ENCODE data around the gene SUSD2. TPM values are rescaled to one million over a fixed set of nuclear protein-coding genes. Genes with fewer than 3 reads are reported as not detected.

Gene SUSD2
- total and polyA plus RNA-seq, 2 experiments from 2014 or later: 9.7 to 10.8 TPM

DNA sequence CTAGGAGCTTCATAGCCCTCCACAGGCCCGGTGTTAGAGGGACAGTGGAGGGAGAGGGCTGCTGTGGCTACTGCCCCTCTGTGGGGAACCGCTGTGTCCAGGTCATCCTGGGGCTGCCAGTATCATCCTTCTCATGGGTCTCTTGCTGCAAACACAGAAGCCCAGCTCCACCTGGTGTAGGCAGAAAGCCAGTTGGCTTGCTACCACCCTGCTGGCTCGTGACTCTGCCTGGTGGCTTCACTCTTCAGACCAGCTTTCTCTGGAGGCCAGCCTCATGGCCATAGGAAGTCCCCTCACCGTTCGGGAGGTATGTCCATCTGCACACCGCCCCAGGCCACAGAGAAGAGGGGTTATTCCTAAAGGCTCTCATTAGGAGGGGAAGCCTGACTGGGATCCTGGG is 19.4 kb upstream of the SUSD2 start:
- Histone ChIP-seq H3K79me2 (peaks cover 5% of the 10 kb centered on the region), H3K36me3 (replicated peaks; ENCODE audit: insufficient read depth, low read depth) (no peaks in the 10 kb centered on the region), H3K4me3 (no peak overlapping the region), H3K4me2 (no peak overlapping the region), H2AFZ (no peak overlapping the region), H4K20me1 (ENCODE audit: insufficient read depth, poor library complexity, severe bottlenecking) (no peaks in the 10 kb centered on the region), H3K9me3 (ENCODE audit: low read depth) (no peaks in the 10 kb centered on the region), H3K27ac (no peak overlapping the region), H3K4me1 (ENCODE audit: insufficient read depth) (peaks cover 8% of the 10 kb centered on the region), H3K27me3 (no peaks in the 10 kb centered on the region), H3K9me2 (replicated peaks; ENCODE audit: insufficient read depth) (no peaks in the 10 kb centered on the region)
- WGBS (ENCODE audit: low lambda C conversion rate, missing lambda C conversion rate): over 99% methylated on average over 6 of the region's 6 CpGs
- DNase-seq (ENCODE audit: low spot score): no peak
- TF ChIP-seq, protein P1, sequence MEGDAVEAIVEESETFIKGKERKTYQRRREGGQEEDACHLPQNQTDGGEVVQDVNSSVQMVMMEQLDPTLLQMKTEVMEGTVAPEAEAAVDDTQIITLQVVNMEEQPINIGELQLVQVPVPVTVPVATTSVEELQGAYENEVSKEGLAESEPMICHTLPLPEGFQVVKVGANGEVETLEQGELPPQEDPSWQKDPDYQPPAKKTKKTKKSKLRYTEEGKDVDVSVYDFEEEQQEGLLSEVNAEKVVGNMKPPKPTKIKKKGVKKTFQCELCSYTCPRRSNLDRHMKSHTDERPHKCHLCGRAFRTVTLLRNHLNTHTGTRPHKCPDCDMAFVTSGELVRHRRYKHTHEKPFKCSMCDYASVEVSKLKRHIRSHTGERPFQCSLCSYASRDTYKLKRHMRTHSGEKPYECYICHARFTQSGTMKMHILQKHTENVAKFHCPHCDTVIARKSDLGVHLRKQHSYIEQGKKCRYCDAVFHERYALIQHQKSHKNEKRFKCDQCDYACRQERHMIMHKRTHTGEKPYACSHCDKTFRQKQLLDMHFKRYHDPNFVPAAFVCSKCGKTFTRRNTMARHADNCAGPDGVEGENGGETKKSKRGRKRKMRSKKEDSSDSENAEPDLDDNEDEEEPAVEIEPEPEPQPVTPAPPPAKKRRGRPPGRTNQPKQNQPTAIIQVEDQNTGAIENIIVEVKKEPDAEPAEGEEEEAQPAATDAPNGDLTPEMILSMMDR (IDR thresholded peaks at IDR 0.05; ENCODE audit: poor library complexity): no peak
- TF ChIP-seq EZH2phosphoT487 (IDR thresholded peaks at IDR 0.05; ENCODE audit: low read depth, severe bottlenecking, unreplicated experiment): no peak
- no peak for TF ChIP-seq EZH2 (IDR thresholded peaks at IDR 0.05; ENCODE audit: borderline replicate concordance)

DNA sequence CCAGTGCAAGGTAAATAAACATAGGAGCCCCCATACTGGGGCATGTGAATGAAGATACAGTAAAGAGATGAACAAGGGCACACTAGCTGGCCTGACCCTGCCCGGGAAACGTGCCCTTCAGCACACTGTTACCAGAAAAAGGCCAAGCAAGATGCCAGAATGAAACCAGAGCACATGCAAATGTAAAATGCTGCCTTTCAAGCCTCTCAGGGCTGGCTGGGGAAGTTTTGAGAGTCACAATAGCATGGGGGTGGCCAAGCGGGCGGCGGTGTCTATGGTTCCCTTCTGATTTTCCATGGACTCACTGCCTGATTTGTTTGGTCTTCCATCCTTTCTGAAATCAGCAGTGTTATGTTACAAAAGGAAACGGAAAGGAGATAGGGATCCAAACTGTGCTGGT is 18.9 kb upstream of the SUSD2 start:
- Histone ChIP-seq H3K4me1 (ENCODE audit: insufficient read depth) (peaks cover 3% of the 10 kb centered on the region), H4K20me1 (ENCODE audit: insufficient read depth, poor library complexity, severe bottlenecking) (no peaks in the 10 kb centered on the region), H3K36me3 (replicated peaks; ENCODE audit: insufficient read depth, low read depth) (no peaks in the 10 kb centered on the region), H3K27ac (no peak overlapping the region), H3K9me2 (replicated peaks; ENCODE audit: insufficient read depth) (no peaks in the 10 kb centered on the region), H3K4me3 (no peak overlapping the region), H3K27me3 (no peaks in the 10 kb centered on the region), H3K4me2 (no peak overlapping the region), H3K9me3 (ENCODE audit: low read depth) (no peaks in the 10 kb centered on the region), H3K79me2 (peaks cover 5% of the 10 kb centered on the region), H2AFZ (no peak overlapping the region)
- TF ChIP-seq EZH2phosphoT487 (IDR thresholded peaks at IDR 0.05; ENCODE audit: low read depth, severe bottlenecking, unreplicated experiment) (no peak), EZH2 (IDR thresholded peaks at IDR 0.05; ENCODE audit: borderline replicate concordance) (no peak)
- TF ChIP-seq, protein P1 (IDR thresholded peaks at IDR 0.05; ENCODE audit: poor library complexity): no peak
- 88% methylated on average over 6 of the region's 6 CpGs for WGBS (ENCODE audit: low lambda C conversion rate, missing lambda C conversion rate)
- no peak for DNase-seq (ENCODE audit: low spot score)

DNA sequence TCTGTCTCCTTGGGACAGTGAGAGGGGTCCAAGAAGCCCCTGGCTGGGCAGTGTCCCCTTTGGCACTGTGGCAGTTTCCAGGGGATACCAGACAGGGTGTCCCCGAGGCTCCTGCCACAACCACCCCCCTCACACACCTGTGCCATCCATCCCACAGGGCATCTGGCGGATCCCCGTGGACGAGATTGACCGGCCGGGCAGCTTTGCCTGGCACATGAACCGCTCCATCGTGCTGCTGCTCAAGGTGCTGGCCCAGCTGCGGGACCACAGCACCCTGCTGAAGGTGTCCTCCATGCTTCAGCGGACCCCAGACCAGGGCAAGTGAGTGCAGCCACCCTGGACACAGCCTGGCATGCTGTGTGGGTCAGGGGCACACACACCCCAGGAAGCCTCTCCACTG is 17.0 kb upstream of the SUSD2 start:
- Histone ChIP-seq H3K36me3 (replicated peaks; ENCODE audit: insufficient read depth, low read depth) (no peaks in the 10 kb centered on the region), H3K9me2 (replicated peaks; ENCODE audit: insufficient read depth) (no peaks in the 10 kb centered on the region), H4K20me1 (ENCODE audit: insufficient read depth, poor library complexity, severe bottlenecking) (no peaks in the 10 kb centered on the region), H3K4me2 (no peak overlapping the region), H3K27ac (no peak overlapping the region), H2AFZ (no peak overlapping the region), H3K79me2 (no peaks in the 10 kb centered on the region), H3K27me3 (no peaks in the 10 kb centered on the region), H3K4me3 (no peak overlapping the region), H3K4me1 (ENCODE audit: insufficient read depth) (no peaks in the 10 kb centered on the region), H3K9me3 (ENCODE audit: low read depth) (no peaks in the 10 kb centered on the region)
- TF ChIP-seq EZH2 (IDR thresholded peaks at IDR 0.05; ENCODE audit: borderline replicate concordance): no peak
- no peak for TF ChIP-seq EZH2phosphoT487 (IDR thresholded peaks at IDR 0.05; ENCODE audit: low read depth, severe bottlenecking, unreplicated experiment)
- TF ChIP-seq, protein P1 (IDR thresholded peaks at IDR 0.05; ENCODE audit: poor library complexity): no peak
- 95% methylated on average over 10 of the region's 10 CpGs for WGBS (ENCODE audit: low lambda C conversion rate, missing lambda C conversion rate)
- no peak for DNase-seq (ENCODE audit: low spot score)

DNA sequence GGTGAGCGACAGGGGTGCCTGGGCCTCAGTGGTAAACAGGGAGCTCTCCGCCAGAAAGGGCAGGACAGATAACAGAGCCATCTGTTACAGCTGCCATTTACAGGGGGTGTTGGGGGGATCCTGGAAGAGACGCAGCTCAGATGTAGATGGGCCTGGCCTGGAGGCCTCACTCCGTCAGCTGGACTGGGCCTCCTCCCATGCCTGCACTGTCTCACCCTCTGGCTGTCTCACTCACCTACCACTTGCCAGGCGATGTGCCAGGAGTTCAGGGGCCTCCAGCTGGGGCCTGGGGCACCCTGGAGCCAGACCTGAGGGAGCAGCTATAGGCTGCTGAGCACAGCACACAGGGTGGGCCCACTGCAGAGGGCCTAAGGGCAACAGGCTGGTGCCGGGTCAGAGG is 16.3 kb upstream of the SUSD2 start:
- Histone ChIP-seq H3K79me2 (no peaks in the 10 kb centered on the region), H3K4me1 (ENCODE audit: insufficient read depth) (no peaks in the 10 kb centered on the region), H3K4me3 (no peak overlapping the region), H3K4me2 (no peak overlapping the region), H3K36me3 (replicated peaks; ENCODE audit: insufficient read depth, low read depth) (no peaks in the 10 kb centered on the region), H3K27ac (no peak overlapping the region), H2AFZ (no peak overlapping the region), H3K27me3 (no peaks in the 10 kb centered on the region), H4K20me1 (ENCODE audit: insufficient read depth, poor library complexity, severe bottlenecking) (no peaks in the 10 kb centered on the region), H3K9me3 (ENCODE audit: low read depth) (no peaks in the 10 kb centered on the region), H3K9me2 (replicated peaks; ENCODE audit: insufficient read depth) (no peaks in the 10 kb centered on the region)
- TF ChIP-seq, protein P1 (IDR thresholded peaks at IDR 0.05; ENCODE audit: poor library complexity): no peak
- no peak for TF ChIP-seq EZH2 (IDR thresholded peaks at IDR 0.05; ENCODE audit: borderline replicate concordance)
- TF ChIP-seq EZH2phosphoT487 (IDR thresholded peaks at IDR 0.05; ENCODE audit: low read depth, severe bottlenecking, unreplicated experiment): no peak
- DNase-seq (ENCODE audit: low spot score): no peak
- WGBS (ENCODE audit: low lambda C conversion rate, missing lambda C conversion rate): 72% methylated on average over 6 of the region's 6 CpGs
